Tibial artery (tissue), 4 donors: Measurements from ENCODE around the gene CLEC11A.

Experiments used
- DNase-seq, 2 donors: peaks; one replicate each; pipeline ENCODE4 v3.0.0-alpha.2; 2019
- H3K27ac ChIP-seq, 2 donors: fragments of 200-600 bp; sonication (generic) in 1 of 2; 1 replicate in 1 of 2; 2 replicates in 1 of 2; pipeline ENCODE4 v1.5.1; 2018 to 2019; ENCODE audit warnings: mild to moderate bottlenecking in 1 of 2
- H3K27me3 ChIP-seq, 2 donors: fragments of 200-600 bp; sonication (generic) in 1 of 2; one replicate each; pipeline versions ENCODE4 v1.5.1 to v1.6.0; 2016 to 2019
- H3K36me3 ChIP-seq, 3 donors: fragments of 200-600 bp; sonication (generic) in 2 of 3; one replicate each; pipeline ENCODE4 v1.5.1; 2016 to 2019; ENCODE audit warnings: mild to moderate bottlenecking in 2 of 3
- H3K4me1 ChIP-seq, 4 donors: fragments of 200-600 bp; sonication (generic) in 2 of 4; 1 replicate in 3 of 4; 2 replicates in 1 of 4; pipeline ENCODE4 v1.5.1; 2016 to 2019
- H3K4me3 ChIP-seq, 2 donors: fragments of 200-600 bp; sonication (generic) in 1 of 2; 1 replicate in 1 of 2; 2 replicates in 1 of 2; pipeline ENCODE4 v1.5.1; 2018 to 2019; ENCODE audit warnings: mild to moderate bottlenecking in 2 of 2
- H3K9me3 ChIP-seq, 3 donors: fragments of 200-600 bp; sonication (generic) in 1 of 3; one replicate each; pipeline ENCODE4 v1.5.1; 2016 to 2019
- CTCF ChIP-seq, 2 experiments: fragments of 200-600 bp in 1 of 2; fragments of 450-650 bp in 1 of 2; IDR thresholded peaks; one replicate each; pipeline ENCODE4 v1.5.1; 2017 to 2019; ENCODE audit warnings: antibody characterized with exemption in 2 of 2, mild to moderate bottlenecking in 1 of 2, moderate library complexity in 1 of 2
- intact Hi-C: fragments of 100-400 bp; cut with DNase I; formaldehyde crosslinking; loops from one replicate; pipeline ENCODE4 v1.15.0; 2023; ENCODE audit warnings: low total_unique reads

Gene CLEC11A

GRCh38 chr19:50710094-50710493, 13.1 kb upstream of the CLEC11A start:
- Histone ChIP-seq H3K4me3 (no peak overlapping the region), H3K9me3 (no peaks in the 10 kb centered on the region), H3K4me1 (no peaks in the 10 kb centered on the region), H3K36me3 (no peaks in the 10 kb centered on the region), H3K27ac (no peak overlapping the region), H3K27me3 (peaks cover 0 to 38% of the 10 kb centered on the region in 2 donors)
- no peak for TF ChIP-seq CTCF (IDR thresholded peaks at IDR 0.05)
- no peak for DNase-seq
- intact Hi-C loops = no loop called here

GRCh38 chr19:50710612-50711011, 12.6 kb upstream of the CLEC11A start:
- no peaks in the 10 kb centered on the region for H3K4me1 ChIP-seq
- H3K27ac ChIP-seq = no peak overlapping the region
- H3K4me3 ChIP-seq = no peak overlapping the region
- no peaks in the 10 kb centered on the region for H3K36me3 ChIP-seq
- H3K27me3 ChIP-seq = peaks cover 0 to 38% of the 10 kb centered on the region in 2 donors
- intact Hi-C loops = no loop called here
- TF ChIP-seq CTCF (IDR thresholded peaks at IDR 0.05) = no peak
- H3K9me3 ChIP-seq = no peaks in the 10 kb centered on the region
- no peak for DNase-seq

GRCh38 chr19:50711196-50711595, 12.0 kb upstream of the CLEC11A start:
- H3K36me3 ChIP-seq = no peaks in the 10 kb centered on the region
- no peak for TF ChIP-seq CTCF (IDR thresholded peaks at IDR 0.05)
- intact Hi-C loops = no loop called here
- peaks cover 0 to 43% of the 10 kb centered on the region in 2 donors for H3K27me3 ChIP-seq
- no peak overlapping the region for H3K27ac ChIP-seq
- DNase-seq = no peak
- no peaks in the 10 kb centered on the region for H3K9me3 ChIP-seq
- H3K4me1 ChIP-seq = no peaks in the 10 kb centered on the region
- no peak overlapping the region for H3K4me3 ChIP-seq

GRCh38 chr19:50711805-50712204, 11.4 kb upstream of the CLEC11A start:
- intact Hi-C loops = no loop called here
- no peaks in the 10 kb centered on the region for H3K36me3 ChIP-seq
- no peak for DNase-seq
- no peak for TF ChIP-seq CTCF (IDR thresholded peaks at IDR 0.05)
- no peak overlapping the region for H3K4me3 ChIP-seq
- no peak overlapping the region for H3K27ac ChIP-seq
- H3K9me3 ChIP-seq = no peaks in the 10 kb centered on the region
- no peaks in the 10 kb centered on the region for H3K4me1 ChIP-seq
- H3K27me3 ChIP-seq = peaks cover 0 to 49% of the 10 kb centered on the region in 2 donors

- intact Hi-C loops = no loop called here
- DNase-seq = no peak
- H3K36me3 ChIP-seq = no peaks in the 10 kb centered on the region
- H3K9me3 ChIP-seq = no peaks in the 10 kb centered on the region
- no peak overlapping the region for H3K27ac ChIP-seq
- H3K27me3 ChIP-seq = peaks cover 0 to 59% of the 10 kb centered on the region in 2 donors
- TF ChIP-seq CTCF (IDR thresholded peaks at IDR 0.05) = no peak
- peaks cover 0 to 3% (median under 1%) of the 10 kb centered on the region in 4 donors for H3K4me1 ChIP-seq
- H3K4me3 ChIP-seq = no peak overlapping the region
Measured at GRCh38 chr19:50712833-50713232, 10.3 kb upstream of the CLEC11A start.
